Heart right ventricle (tissue), 16 donors: Measurements from ENCODE around the gene ROS1. TPM values are rescaled to one million over a fixed set of nuclear protein-coding genes. Genes with fewer than 3 reads are reported as not detected.
"Not testable (repeated sequence)": the region's sequence is repeated elsewhere in the genome, so short reads cannot be mapped to it uniquely, and the experiment has no call there.

Experiments used
- ATAC-seq, 8 donors: fragments of 200-7000 bp; cut with Tn5 transposase; one replicate each; pipeline ENCODE4 v1.9.1; 2020; ENCODE audit warnings: mild to moderate bottlenecking in 8 of 8, moderate library complexity in 8 of 8, moderate number of reproducible peaks in 1 of 8
- DNase-seq, 2 donors: peaks; one replicate each; pipeline ENCODE4 v3.0.0-alpha.2; 2020
- H3K27ac ChIP-seq, 10 donors: fragments of 200-600 bp; sonication (generic) in 2 of 10; one replicate each; pipeline versions ENCODE4 v1.5.0 to v1.8.0; 2020 to 2022; ENCODE audit warnings: mild to moderate bottlenecking in 3 of 10
- H3K27me3 ChIP-seq, 7 donors: fragments of 200-600 bp; one replicate each; pipeline ENCODE4 v1.8.0; 2021 to 2022; ENCODE audit warnings: mild to moderate bottlenecking in 2 of 7
- H3K36me3 ChIP-seq, 9 donors: fragments of 200-600 bp; sonication (generic) in 1 of 9; one replicate each; pipeline versions ENCODE4 v1.5.0 to v1.8.0; 2020 to 2022; ENCODE audit warnings: mild to moderate bottlenecking in 2 of 9
- H3K4me1 ChIP-seq, 9 donors: fragments of 200-600 bp; sonication (generic) in 1 of 9; one replicate each; pipeline versions ENCODE4 v1.5.0 to v1.8.0; 2020 to 2022; ENCODE audit warnings: mild to moderate bottlenecking in 4 of 9
- H3K4me3 ChIP-seq, 10 donors: fragments of 200-600 bp; sonication (generic) in 2 of 10; one replicate each; pipeline versions ENCODE4 v1.5.0 to v1.8.0; 2020 to 2022; ENCODE audit warnings: mild to moderate bottlenecking in 7 of 10, moderate library complexity in 2 of 10
- H3K9me3 ChIP-seq, 11 donors: fragments of 200-600 bp in 10 of 11; sonication (generic) in 2 of 11; one replicate each; pipeline versions ENCODE4 v1.5.0 to v1.8.0; 2013 to 2022; ENCODE audit warnings: mild to moderate bottlenecking in 2 of 11, control low read depth in 1 of 11, moderate library complexity in 1 of 11
- CTCF ChIP-seq, 9 donors: fragments of 200-600 bp; sonication (generic) in 2 of 9; IDR thresholded peaks; one replicate each; pipeline versions ENCODE4 v1.5.0 to v1.8.0; 2021 to 2022; ENCODE audit warnings: antibody characterized with exemption in 9 of 9, mild to moderate bottlenecking in 5 of 9, moderate library complexity in 1 of 9
- WGBS, 2 donors: extraction: QIAGEN DNeasy Blood & Tissue Kit; methylation state at CpG; one replicate each; pipeline ENCODE4 v1.1.7; 2013; ENCODE audit warnings: inconsistent platforms in 1 of 2; 5-methylcytosine and 5-hydroxymethylcytosine counted together
- intact Hi-C, 10 donors: fragments of 100-400 bp; cut with DNase I; formaldehyde crosslinking; loops; one replicate each; pipeline versions ENCODE4 v1.11.1 to v1.14.2; 2022
- polyA plus RNA-seq, 2 donors: library from polyadenylated mRNA; stranded (reverse); fragments of 200-250 nt; gene quantifications; one replicate each; pipeline ENCODE4 v1.2.3, GENCODE V29; 2013
- total RNA-seq, 10 donors: library from RNA; stranded (reverse); fragmentation: NEBNext Ultra II Directional in 3 of 10; extraction: Animal tissue kit (Norgen Biotek cat#: 25700) in 3 of 10; gene quantifications; one replicate each; pipeline versions ENCODE4 v1.2.1 to v1.2.4, GENCODE V29; 2021 to 2023
- donor health status: Arrhythmogenic right ventricular cardiomyopathy.
- donor health status: ischemic (EF 13 %, LVEDD 7.1; RV severe dilation, severe dysfunction).
- donor health status: healthy with polysubstance abuse.
- donor health status: DM: no; HTN: yes; CAD: no.
- donor health status: DM: no; HTN: no; CAD: no.
- donor health status: ischemic (EF 25% LVEDD 6.9; RV normal size, moderate dysfunction).
- donor health status: ischemic (EF 25% LVEDD 5.7; RV mildly dilated, moderate dysfunction).
- donor health status: healthy.
- donor health status: DM: yes; HTN: yes; CAD: no.
- donor health status: Ischemic cardiomyopathy.
- donor health status: ischemic (EF 35%, LVEDD 5.7; RV mildly dilated, moderate dysfunction).
- donor health status: nonischemic (EF 11% LVEDD 7.7; RV severe dilation, severe dysfunction).
- donor health status: DM: yes; HTN: yes; CAD: no.
- donor health status: PGD.
- donor health status: ischemic (EF 29% LVEDD 5.4; RV normal size, mild dysfunction).
- donor health status: nonischemic (EF 23%, LVEDD 6.1; RV moderate dilation, normal function).

The ROS1 gene
- total and polyA plus RNA-seq, 12 donors, result 0.02 to 0.13 (median 0.08) TPM; not detected in 4

- Histone ChIP-seq H3K4me3 (no peak overlapping the region), H3K9me3 (no peaks in the 10 kb centered on the region), H3K27ac (no peak overlapping the region), H3K4me1 (peaks cover 0 to 11% (median 0%) of the 10 kb centered on the region in 9 donors), H3K27me3 (peaks cover 0 to 30% (median 12%) of the 10 kb centered on the region in 7 donors), H3K36me3 (no peaks in the 10 kb centered on the region)
- ATAC-seq (no peak), DNase-seq (no peak)
- 77 to 79% methylated on average over 3 of the region's 3 CpGs for WGBS, 2 donors
- intact Hi-C loops, result loop anchor here in 5 of 10 donors (5.0 to 10.0 kb wide), 5 partner anchors 92 to 160 kb away; no protein-coding TSS in a partner anchor
- TF ChIP-seq CTCF (IDR thresholded peaks at IDR 0.05), result no peak
Measured at GRCh38 chr6:117446861-117447260, 21.1 kb upstream of the ROS1 start.

GRCh38 chr6:117444600-117444999 is 18.9 kb upstream of the ROS1 start:
- H3K9me3 ChIP-seq, result no peaks in the 10 kb centered on the region
- WGBS, 2 donors, result 73 to 88% methylated on average over 2 of the region's 2 CpGs
- H3K4me1 ChIP-seq, result peaks cover 0 to 5% (median 0%) of the 10 kb centered on the region in 9 donors
- no peak overlapping the region for H3K4me3 ChIP-seq
- H3K36me3 ChIP-seq, result no peaks in the 10 kb centered on the region
- DNase-seq, result no peak
- TF ChIP-seq CTCF (IDR thresholded peaks at IDR 0.05), result no peak
- ATAC-seq, result no peak
- peaks cover 0 to 30% (median 12%) of the 10 kb centered on the region in 7 donors for H3K27me3 ChIP-seq
- intact Hi-C loops, result loop anchor here in 2 of 10 donors (10.0 kb wide), 2 partner anchors 90 to 100 kb away; no protein-coding TSS in a partner anchor
- no peak overlapping the region for H3K27ac ChIP-seq

- 83 to 90% methylated on average over 8 of the region's 8 CpGs for WGBS, 2 donors
- H3K9me3 ChIP-seq, H3K27ac ChIP-seq, H3K4me3 ChIP-seq, ATAC-seq, H3K4me1 ChIP-seq, H3K36me3 ChIP-seq, DNase-seq: not testable (repeated sequence)
- intact Hi-C loops, result loop anchor here in 2 of 10 donors (10.0 kb wide), 2 partner anchors 88 to 98 kb away; no protein-coding TSS in a partner anchor
- peaks cover 0 to 23% (median 5%) of the 10 kb centered on the region in 7 donors for H3K27me3 ChIP-seq
Measured at GRCh38 chr6:117442313-117442712, 16.6 kb upstream of the ROS1 start.

- H3K4me1 ChIP-seq, result no peaks in the 10 kb centered on the region
- no peaks in the 10 kb centered on the region for H3K9me3 ChIP-seq
- ATAC-seq (no peak), DNase-seq (no peak)
- no peaks in the 10 kb centered on the region for H3K36me3 ChIP-seq
- WGBS, 2 donors, result 61 to 73% methylated on average over 2 of the region's 2 CpGs
- H3K27ac ChIP-seq, result no peak overlapping the region
- H3K4me3 ChIP-seq, result no peak overlapping the region
- peaks cover 0 to 19% (median 5%) of the 10 kb centered on the region in 7 donors for H3K27me3 ChIP-seq
- TF ChIP-seq CTCF (IDR thresholded peaks at IDR 0.05), result no peak
- intact Hi-C loops, result loop anchor here in 2 of 10 donors (10.0 kb wide), 2 partner anchors 87 to 97 kb away; no protein-coding TSS in a partner anchor
Measured at GRCh38 chr6:117441824-117442264, 16.1 kb upstream of the ROS1 start.
